ENCODE data around the gene NUDT14.

Gene NUDT14

DNA sequence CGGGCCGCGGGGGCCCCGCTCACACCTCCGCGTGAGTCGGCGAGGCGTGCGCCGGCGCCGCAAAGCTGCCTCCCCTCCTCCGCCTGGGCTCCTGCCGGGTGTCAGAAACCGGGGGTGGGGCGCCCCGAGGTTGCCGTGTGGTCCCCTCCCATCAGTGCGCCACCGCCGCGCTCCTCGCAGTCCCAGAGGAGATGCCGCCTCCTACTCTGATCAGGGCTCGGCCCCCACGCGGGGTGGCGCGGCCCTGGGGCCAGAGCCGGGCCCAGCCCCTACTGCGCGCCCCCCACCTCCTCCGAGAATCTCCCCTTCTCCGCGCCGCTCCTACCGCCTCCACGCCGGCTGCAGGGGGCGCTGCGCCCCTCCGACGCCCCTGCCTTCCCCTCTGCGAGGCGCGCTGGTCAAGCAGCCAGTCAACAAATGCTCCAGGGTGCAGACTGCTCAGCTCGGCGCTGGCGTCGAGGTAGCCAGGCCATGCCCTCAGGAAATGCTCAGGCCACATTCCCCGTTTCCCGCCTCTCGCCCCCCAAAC, 12.1 kb downstream of the NUDT14 start:
- no peaks in the 10 kb centered on the region for H3K36me3 Mint-ChIP-seq (ENCODE audit: low read depth)
- H3K27ac Mint-ChIP-seq: no peak overlapping the region
- H3K4me1 Mint-ChIP-seq (ENCODE audit: low read depth): peaks cover 11% of the 10 kb centered on the region
- peaks cover 85% of the 10 kb centered on the region for H3K27me3 Mint-ChIP-seq
- intact Hi-C loops (cut with micrococcal nuclease): no loop called here
- H3K9me3 Mint-ChIP-seq: no peaks in the 10 kb centered on the region
- peak overlapping the region; percentile 62 for H3K4me3 Mint-ChIP-seq

DNA sequence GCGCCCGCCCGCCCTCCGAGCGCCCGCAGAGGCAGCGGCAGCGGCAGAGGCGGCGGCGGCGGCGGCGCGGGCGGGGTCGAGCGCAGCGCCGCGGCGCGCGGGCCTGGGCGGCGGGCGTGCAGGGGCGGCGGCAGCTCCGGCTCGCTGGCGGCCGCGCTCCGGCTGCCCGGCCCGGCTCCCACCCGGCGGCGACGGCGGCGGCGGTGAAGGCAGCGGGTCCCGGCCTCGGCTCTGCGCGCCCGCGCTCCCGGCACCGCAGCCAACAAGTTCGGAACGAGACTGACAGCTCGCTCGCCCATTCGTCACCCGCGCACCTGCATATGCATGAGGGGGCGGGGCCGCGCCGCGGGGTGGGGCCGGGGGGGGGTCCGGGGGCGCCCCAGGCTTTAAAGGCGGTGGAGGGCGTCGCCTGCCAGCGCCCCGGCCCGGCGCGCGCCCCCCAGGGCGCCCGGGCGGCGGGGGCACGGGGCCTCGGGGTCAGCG, 12.6 kb downstream of the NUDT14 start, which contains the start of gene JAG2:
JAG2 (minus strand) TSS at position 281 of the 483 bp plus-strand sequence. CDS start 356 bp downstream, outside the sequence.
- no peaks in the 10 kb centered on the region for H3K9me3 Mint-ChIP-seq
- peak within 1 kb of the TSS; percentile 62 for H3K4me3 Mint-ChIP-seq
- H3K27me3 Mint-ChIP-seq: peaks cover 80% of the 10 kb centered on the region
- no peak within 1 kb of the TSS for H3K27ac Mint-ChIP-seq
- intact Hi-C loops (cut with micrococcal nuclease): no loop called here
- H3K4me1 Mint-ChIP-seq (ENCODE audit: low read depth): peaks cover 10% of the 10 kb centered on the region
- H3K36me3 Mint-ChIP-seq (ENCODE audit: low read depth): no peaks in the 10 kb centered on the region

DNA sequence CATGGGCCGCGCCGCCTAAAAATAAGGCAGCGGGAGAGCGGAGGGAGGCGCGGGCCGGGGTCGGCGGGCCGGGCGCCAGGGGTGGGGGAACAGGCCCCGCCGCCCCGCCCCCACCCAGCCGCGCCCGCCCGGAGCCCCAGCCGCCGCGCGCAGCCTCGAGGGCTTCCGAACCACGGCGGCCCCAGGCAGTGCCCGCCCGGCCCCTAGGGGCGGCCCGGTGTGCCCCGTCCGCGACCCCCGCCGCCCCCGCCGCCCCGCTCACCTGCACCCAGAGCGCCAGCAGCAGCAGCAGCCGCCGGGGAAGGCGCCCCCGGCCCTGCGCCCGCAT, 13.1 kb downstream of the NUDT14 start:
- H3K27ac Mint-ChIP-seq: no peak overlapping the region
- peaks cover 76% of the 10 kb centered on the region for H3K27me3 Mint-ChIP-seq
- H3K4me1 Mint-ChIP-seq (ENCODE audit: low read depth): peaks cover 10% of the 10 kb centered on the region
- peak overlapping the region; percentile 39 for H3K4me3 Mint-ChIP-seq
- intact Hi-C loops (cut with micrococcal nuclease): no loop called here
- no peaks in the 10 kb centered on the region for H3K9me3 Mint-ChIP-seq
- H3K36me3 Mint-ChIP-seq (ENCODE audit: low read depth): no peaks in the 10 kb centered on the region

DNA sequence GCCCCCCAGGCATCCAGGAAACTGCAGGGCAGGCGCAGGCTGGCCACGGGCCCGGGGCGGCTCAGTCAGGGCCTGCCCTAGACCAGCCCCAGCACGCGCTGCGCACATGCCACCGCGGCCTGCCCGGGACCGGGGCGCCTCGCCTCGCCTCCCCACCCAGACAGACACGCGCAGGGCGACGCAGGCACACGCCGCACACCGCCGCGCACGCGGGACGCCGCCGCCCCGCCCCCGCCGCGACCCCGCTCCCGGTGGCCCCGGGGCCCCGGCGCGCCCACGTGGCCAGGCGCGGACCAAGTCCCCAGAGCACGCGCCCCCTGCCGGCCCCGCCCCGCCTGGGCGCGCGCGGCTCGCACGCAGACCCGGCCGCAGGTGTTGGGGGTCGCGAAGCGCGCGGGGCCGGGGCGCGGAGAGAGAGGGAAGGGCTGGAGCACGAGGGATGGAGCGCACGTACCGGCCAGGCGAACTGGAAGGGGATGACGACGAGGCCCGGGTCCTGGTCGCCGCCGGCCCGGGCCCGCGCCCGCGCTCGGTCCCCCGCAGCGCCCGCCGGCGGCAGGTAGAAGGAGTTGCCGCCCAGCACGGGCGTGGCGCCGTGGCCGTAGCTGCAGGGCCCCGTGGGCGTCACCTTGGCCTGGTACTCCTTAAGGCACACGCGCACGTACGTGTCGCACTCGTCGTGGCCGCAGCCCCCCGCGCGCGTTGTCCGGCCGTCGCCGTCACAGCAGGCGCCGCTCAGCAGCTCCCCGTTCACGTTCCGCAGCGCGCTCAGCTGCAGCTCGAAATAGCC, 13.6 kb downstream of the NUDT14 start:
- Mint-ChIP-seq H3K9me3 (no peaks in the 10 kb centered on the region), H3K4me1 (ENCODE audit: low read depth) (peaks cover 10% of the 10 kb centered on the region), H3K4me3 (peak overlapping the region; percentile 39), H3K27me3 (peaks cover 70% of the 10 kb centered on the region), H3K36me3 (ENCODE audit: low read depth) (no peaks in the 10 kb centered on the region), H3K27ac (no peak overlapping the region)
- intact Hi-C loops (cut with micrococcal nuclease): no loop called here

- Mint-ChIP-seq H3K4me1 (ENCODE audit: low read depth) (peaks cover 10% of the 10 kb centered on the region), H3K27me3 (peaks cover 62% of the 10 kb centered on the region), H3K9me3 (no peaks in the 10 kb centered on the region), H3K4me3 (no peak overlapping the region), H3K36me3 (ENCODE audit: low read depth) (no peaks in the 10 kb centered on the region), H3K27ac (no peak overlapping the region)
- intact Hi-C loops (cut with micrococcal nuclease): no loop called here
These were observed 14.4 kb downstream of the NUDT14 start for GRCh38 chr14:105166571-105167302.

DNA sequence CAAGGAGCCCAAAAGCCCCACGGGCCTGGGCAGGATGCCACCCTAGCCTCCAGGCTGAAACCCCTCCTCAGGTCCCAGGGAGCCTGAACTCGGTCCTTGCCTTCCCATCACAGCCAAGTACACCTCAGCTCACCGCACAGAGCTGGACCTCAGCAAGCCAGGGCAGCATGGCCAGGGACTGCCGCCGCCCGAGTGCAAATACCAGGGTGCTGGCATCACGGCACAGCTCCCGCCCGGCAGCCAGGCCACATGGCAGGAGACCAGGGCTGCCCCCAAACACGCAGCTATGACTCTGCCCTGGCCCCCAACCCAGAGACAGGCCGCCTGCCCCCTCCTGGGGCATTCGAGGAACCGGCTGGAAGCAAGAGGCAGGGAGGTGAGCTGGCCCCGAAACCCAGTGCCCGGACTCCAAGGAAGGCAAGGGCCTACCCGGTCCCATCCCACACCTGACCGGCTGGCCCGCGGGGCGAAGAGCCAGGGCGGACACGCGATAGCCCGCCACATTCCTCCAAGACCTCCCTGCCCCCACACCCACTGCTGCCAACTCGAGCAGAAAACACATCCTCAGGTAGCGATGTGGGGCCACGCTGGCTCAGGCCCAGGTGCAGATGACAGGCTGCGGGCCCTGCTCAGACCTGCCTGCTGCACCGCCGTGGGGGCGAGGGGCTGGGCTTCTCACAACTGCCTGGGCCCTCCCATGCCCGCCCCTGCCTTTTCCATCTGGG, 15.2 kb downstream of the NUDT14 start:
- no peaks in the 10 kb centered on the region for H3K9me3 Mint-ChIP-seq
- peaks cover 56% of the 10 kb centered on the region for H3K27me3 Mint-ChIP-seq
- H3K27ac Mint-ChIP-seq: no peak overlapping the region
- peaks cover 10% of the 10 kb centered on the region for H3K4me1 Mint-ChIP-seq (ENCODE audit: low read depth)
- no peaks in the 10 kb centered on the region for H3K36me3 Mint-ChIP-seq (ENCODE audit: low read depth)
- H3K4me3 Mint-ChIP-seq: no peak overlapping the region
- intact Hi-C loops (cut with micrococcal nuclease): no loop called here

DNA sequence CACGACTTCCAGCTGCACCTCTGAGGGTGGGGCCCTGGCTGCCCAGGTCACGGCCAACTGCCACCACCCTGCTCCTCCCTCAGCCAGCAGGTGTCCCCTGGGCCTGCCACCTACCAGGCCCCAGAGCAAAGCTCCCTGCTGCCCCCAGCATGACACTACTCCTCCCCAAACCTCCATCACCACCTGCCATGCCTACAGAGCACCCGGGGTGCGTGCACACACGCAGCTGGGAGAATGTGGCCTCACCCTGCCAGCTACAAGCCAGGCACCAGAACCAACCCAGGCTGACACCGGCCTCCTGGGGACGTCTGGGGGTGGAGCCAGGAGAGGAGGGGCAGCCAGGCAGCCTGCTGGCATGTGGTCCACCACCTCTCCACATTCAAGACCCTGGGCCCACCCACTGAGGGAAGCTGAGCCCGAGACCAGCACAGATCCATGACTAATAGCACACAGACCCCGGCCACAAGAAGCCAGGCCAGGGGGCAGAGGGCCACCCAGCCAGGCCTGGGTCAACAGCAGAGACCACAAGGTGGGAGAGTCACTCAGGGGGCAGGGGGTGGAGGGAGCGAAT, 15.9 kb downstream of the NUDT14 start:
- Mint-ChIP-seq H3K9me3 (no peaks in the 10 kb centered on the region), H3K4me3 (no peak overlapping the region), H3K36me3 (ENCODE audit: low read depth) (no peaks in the 10 kb centered on the region), H3K27me3 (peaks cover 54% of the 10 kb centered on the region), H3K4me1 (ENCODE audit: low read depth) (peaks cover 10% of the 10 kb centered on the region), H3K27ac (no peak overlapping the region)
- intact Hi-C loops (cut with micrococcal nuclease): no loop called here

DNA sequence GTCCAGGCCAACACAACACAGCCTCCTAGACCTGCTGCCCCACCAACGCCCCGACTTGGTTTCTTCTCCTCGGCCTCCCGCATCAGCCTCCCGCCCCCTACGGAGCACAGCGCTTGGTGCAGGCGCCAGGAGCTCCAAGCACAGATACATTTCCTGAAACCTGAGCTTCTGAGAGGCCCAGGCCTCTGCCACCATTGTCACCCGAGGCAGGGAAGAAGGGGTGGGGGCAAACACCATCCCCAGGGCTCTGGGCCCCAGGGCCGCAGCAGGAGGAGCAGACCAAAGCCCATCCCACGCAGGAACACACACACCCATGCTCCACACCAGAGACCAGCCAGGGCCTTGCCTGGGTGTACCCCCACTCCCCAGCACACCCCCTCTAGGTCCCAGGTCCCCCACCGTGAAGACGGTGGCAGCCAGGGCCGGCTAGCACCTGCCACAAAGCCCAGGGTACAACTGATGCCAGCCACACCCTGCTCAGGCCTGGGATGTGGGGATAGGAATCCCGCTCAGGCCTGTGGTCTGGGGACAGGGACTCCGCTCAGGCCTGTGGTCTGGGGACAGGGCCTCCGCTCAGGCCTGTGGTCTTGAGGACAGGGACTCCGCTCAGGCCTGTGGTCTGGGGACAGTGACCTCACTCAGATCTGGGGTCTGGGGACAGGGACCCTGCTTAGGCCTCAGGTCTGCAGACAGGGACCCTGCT, 17.9 kb downstream of the NUDT14 start:
- peaks cover 40% of the 10 kb centered on the region for H3K27me3 Mint-ChIP-seq
- intact Hi-C loops (cut with micrococcal nuclease): no loop called here
- H3K36me3 Mint-ChIP-seq (ENCODE audit: low read depth): no peaks in the 10 kb centered on the region
- no peak overlapping the region for H3K27ac Mint-ChIP-seq
- H3K4me3 Mint-ChIP-seq: no peak overlapping the region
- no peaks in the 10 kb centered on the region for H3K9me3 Mint-ChIP-seq
- no peaks in the 10 kb centered on the region for H3K4me1 Mint-ChIP-seq (ENCODE audit: low read depth)

- Mint-ChIP-seq H3K36me3 (ENCODE audit: low read depth) (no peaks in the 10 kb centered on the region), H3K9me3 (no peaks in the 10 kb centered on the region), H3K4me1 (ENCODE audit: low read depth) (no peaks in the 10 kb centered on the region), H3K27ac (no peak overlapping the region), H3K4me3 (no peak overlapping the region), H3K27me3 (peaks cover 38% of the 10 kb centered on the region)
- intact Hi-C loops (cut with micrococcal nuclease): no loop called here
These were observed 18.5 kb downstream of the NUDT14 start for GRCh38 chr14:105162669-105162979.

- Mint-ChIP-seq H3K27me3 (peaks cover 36% of the 10 kb centered on the region), H3K27ac (no peak overlapping the region), H3K9me3 (no peaks in the 10 kb centered on the region), H3K4me3 (no peak overlapping the region), H3K4me1 (ENCODE audit: low read depth) (no peaks in the 10 kb centered on the region), H3K36me3 (ENCODE audit: low read depth) (no peaks in the 10 kb centered on the region)
- intact Hi-C loops (cut with micrococcal nuclease): no loop called here
These were observed 19.0 kb downstream of the NUDT14 start for GRCh38 chr14:105161964-105162668.

GRCh38 chr14:105161309-105161708, 19.8 kb downstream of the NUDT14 start:
- H3K4me3 Mint-ChIP-seq: no peak overlapping the region
- H3K36me3 Mint-ChIP-seq (ENCODE audit: low read depth): no peaks in the 10 kb centered on the region
- no peaks in the 10 kb centered on the region for H3K9me3 Mint-ChIP-seq
- intact Hi-C loops (cut with micrococcal nuclease): no loop called here
- H3K27me3 Mint-ChIP-seq: peaks cover 30% of the 10 kb centered on the region
- no peak overlapping the region for H3K27ac Mint-ChIP-seq
- H3K4me1 Mint-ChIP-seq (ENCODE audit: low read depth): no peaks in the 10 kb centered on the region

DNA sequence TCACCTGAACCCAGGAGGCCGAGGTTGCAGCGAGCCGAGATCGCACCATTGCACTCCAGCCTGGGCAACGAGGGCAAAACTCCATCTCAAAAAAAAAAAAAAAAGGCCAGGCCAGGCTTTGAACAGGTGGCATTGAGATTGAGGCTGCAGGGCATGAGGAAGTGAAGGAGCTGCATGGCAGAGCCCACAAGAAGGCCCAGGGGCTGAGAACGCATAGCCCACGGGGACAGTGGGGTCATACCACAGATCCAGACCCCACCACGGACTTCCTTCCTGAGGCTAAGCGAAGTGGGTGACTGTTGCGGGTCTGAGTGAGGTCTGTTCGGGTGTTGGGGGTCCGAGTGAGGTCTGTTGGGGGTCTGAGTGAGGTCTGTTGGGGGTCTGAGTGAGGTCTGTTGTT, 20.3 kb downstream of the NUDT14 start:
- no peaks in the 10 kb centered on the region for H3K36me3 Mint-ChIP-seq (ENCODE audit: low read depth)
- H3K4me1 Mint-ChIP-seq (ENCODE audit: low read depth): no peaks in the 10 kb centered on the region
- no peak overlapping the region for H3K27ac Mint-ChIP-seq
- intact Hi-C loops (cut with micrococcal nuclease): no loop called here
- no peaks in the 10 kb centered on the region for H3K9me3 Mint-ChIP-seq
- H3K4me3 Mint-ChIP-seq: no peak overlapping the region
- H3K27me3 Mint-ChIP-seq: peaks cover 25% of the 10 kb centered on the region

DNA sequence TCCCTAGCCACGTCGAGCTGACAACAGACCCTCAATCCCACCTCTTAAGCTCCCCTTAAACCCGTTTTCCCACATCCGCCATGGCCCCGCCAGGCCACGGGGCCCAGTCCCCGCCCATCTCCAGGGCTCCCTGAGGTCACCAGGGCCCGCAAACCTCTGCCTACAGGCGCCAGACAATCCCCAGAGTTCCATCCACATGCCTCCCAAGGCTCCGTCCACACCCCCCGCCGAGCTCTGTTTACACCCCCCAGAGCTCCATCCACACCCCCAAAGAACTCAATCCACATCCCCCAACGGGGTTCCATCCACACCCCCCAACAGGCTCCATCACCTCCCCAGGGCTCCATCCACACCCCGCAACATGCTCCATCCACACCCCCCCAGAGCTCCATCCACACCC, 21.8 kb downstream of the NUDT14 start:
- Mint-ChIP-seq H3K27me3 (peaks cover 12% of the 10 kb centered on the region), H3K4me3 (no peak overlapping the region), H3K36me3 (ENCODE audit: low read depth) (no peaks in the 10 kb centered on the region), H3K9me3 (no peaks in the 10 kb centered on the region), H3K27ac (no peak overlapping the region), H3K4me1 (ENCODE audit: low read depth) (no peaks in the 10 kb centered on the region)
- intact Hi-C loops (cut with micrococcal nuclease): no loop called here
